Endothelial cell of hepatic sinusoid (primary cell): ENCODE data around the gene IL17REL.

ENCODE experiments used
- in situ Hi-C: cut with HindIII; loops from 2 replicates; pipeline ENCODE4 v1.10.0; 2017; ENCODE audit warnings: low sequenced_read_pairs

IL17REL gene

DNA sequence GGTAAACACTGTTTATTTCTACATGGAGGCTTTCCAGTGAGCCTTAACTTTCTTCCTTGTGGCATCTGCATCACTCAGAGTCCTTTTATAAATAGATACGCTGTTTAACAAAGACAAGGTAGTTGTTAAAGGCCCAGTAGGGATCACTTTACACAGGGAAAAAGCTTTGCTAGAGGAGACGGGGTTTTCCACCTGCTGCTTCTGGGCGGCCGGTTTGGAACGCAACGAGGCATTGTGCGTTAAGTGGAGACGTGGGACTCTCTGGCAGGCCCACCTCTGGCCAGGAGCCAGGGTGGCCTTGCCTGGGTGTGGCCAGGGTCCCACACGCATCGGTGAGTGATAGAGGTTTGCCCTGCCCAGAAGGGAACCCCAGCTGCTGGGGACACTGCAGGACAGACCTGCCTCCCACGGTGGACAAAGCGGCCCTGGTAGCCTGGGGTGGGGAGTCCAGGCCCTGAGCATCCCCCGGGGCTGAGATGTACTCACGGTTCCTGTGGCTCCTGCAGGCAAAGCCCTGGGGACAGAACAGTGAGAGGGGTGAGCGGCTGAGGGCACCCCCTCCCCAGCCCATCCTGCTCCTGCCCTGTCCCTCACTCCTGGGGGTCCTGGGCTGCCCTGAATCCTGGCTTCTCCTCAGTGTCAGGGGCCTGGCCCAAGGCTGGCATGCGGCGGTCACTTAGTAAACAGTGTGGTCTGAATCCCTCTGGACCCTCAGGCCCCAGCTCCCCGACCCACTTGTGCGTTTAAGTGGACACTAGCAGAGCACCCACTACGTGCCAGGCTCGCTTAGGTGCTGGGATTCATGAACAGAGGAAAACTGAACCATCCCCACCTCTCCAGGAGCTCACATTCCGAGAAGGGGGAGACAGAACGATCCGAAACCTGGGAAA, 4.2 kb downstream of the IL17REL start:
- in situ Hi-C loops = loop anchor here (5.0 kb wide), 1 partner anchor 86 kb away; no protein-coding TSS in a partner anchor

DNA sequence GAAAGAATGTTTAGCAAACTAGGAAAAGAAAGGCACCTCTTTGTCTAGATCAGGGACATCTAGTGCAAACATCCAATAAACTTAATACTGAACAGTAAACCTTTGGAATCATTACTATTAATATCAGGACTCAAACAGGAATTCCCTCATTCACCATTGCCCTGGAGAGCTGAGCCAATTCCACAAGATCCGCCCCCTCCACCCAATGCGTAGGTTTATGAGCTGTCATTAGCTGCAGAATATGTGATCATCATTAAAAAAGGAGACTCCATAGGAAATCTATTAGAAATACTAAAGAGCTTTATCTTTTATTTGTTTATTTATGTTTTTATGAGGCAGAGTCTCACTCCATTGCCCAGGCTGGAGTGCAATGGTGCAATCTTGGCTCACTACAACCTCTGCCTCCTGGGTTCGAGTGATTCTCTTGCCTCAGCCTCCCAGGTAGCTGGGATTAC, 5.5 kb downstream of the IL17REL start:
- in situ Hi-C loops = loop anchor here (5.0 kb wide), 1 partner anchor 85 kb away; no protein-coding TSS in a partner anchor

DNA sequence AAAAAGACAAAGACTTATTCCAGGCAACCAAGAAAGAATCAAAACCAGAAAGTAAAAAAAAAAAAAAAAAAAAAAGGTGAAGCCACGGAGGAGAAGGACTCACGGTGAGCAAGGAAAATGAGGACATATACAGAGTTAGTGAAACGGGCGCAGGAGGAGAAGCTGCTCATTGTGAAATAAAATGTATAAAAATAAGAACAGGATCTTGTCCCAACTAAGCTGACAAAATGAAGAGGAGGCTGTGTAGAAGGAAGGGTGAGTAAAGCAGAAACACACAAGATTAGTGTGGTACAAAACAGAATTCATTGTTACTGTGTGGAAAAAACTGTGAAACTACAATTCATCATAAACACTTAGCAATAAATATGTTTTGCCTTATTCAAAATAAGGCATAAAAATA, 7.6 kb downstream of the IL17REL start:
- in situ Hi-C loops = loop anchor here (5.0 kb wide), 1 partner anchor 83 kb away; no protein-coding TSS in a partner anchor

DNA sequence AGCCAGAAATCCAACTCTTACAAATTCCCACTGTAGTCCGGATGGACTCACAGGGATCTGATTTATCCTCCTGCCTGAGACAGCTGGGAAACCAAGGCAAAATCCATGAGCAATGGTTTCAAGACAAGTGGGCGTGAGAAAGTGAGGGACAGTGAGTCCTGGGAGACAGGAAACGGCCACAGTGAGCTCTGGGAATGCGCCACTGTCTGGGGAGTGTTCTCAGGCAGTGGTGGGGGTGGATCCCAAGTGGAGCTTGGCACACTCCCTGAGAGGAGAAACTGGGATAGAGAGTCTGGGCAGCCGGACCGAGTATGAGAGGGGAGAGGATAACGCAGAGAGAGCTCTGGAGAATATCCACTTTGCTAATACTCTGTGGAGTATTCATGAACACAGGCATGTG, 9.8 kb downstream of the IL17REL start:
- in situ Hi-C loops = no loop called here

DNA sequence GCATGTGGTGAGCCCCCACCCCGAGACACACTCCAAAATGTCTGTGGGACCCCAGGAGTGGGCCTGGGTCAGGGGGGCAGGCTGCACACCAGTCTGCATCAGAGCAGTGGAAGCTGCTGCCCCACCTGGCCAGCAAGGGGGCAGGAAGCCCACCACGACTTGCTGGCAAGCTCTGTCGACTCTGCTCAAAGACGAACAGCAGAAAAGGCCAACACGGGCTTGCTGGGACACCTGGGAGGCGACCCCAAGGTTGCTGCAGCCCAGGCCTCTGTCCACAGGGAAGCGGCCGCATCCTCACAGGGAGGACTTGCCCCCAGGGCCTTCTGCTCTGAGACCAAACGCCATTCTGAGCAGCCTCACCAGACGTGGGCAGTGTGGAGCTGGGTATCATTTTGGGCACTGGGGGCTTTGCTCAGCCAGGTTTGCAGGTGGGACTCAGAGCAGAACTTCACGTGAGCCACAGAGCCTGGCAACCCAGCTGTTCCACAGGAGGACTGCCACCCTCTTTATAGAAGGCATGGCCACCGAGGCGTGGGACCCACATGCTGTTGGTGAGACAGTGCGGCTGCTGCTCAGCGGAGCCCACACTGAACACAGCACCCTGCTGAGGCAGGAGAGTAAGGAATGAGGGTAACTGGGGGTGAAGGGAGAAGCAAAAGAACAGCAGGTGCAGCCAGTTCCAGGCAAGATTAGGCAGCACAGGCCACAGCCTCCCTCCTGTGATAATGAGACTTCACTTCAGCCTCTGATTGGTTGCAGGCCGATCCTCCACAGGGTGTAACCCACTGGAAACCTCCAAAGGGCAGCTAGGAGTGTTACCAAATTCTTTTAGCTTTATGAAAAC, 11.0 kb downstream of the IL17REL start:
- in situ Hi-C loops = no loop called here

DNA sequence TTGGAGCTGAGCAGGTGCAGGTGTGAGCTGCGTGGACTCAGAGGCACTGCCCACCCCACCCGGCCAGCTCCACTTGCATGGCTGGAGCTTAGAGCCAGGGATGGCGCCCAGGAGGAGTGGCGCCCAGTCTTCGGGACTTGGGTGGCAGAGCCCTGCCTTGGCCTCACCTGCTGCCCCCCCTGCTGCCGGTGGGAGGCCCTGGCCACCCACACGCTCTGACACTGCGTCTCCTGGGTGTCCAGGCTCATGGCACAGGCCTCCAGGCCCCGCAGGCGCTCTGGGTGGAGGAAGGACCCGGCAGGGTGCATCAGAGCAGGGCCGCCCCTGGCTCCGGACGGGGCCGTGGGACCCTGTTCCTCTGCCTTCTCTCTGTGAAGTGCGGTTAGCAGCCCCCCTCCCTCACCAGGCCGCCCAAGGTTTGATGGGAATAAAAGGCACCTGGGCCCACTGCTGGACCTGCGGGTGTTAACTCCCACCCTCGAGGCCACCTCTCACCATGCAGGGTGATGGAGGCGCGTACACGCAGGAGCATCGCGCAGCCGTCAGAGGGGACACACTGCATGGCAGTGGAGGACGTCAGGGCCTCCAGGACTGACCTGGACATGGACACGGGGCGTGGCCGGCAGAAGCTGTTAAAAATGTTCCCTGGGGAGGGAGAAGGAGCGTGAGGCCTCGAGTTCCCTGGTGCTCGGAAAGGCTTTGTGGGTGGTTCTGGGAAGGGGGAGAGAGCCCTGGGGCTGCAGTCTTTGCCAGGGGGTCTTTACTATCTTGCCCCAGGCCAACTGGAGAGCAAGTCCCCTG, 11.8 kb downstream of the IL17REL start:
- in situ Hi-C loops = no loop called here

DNA sequence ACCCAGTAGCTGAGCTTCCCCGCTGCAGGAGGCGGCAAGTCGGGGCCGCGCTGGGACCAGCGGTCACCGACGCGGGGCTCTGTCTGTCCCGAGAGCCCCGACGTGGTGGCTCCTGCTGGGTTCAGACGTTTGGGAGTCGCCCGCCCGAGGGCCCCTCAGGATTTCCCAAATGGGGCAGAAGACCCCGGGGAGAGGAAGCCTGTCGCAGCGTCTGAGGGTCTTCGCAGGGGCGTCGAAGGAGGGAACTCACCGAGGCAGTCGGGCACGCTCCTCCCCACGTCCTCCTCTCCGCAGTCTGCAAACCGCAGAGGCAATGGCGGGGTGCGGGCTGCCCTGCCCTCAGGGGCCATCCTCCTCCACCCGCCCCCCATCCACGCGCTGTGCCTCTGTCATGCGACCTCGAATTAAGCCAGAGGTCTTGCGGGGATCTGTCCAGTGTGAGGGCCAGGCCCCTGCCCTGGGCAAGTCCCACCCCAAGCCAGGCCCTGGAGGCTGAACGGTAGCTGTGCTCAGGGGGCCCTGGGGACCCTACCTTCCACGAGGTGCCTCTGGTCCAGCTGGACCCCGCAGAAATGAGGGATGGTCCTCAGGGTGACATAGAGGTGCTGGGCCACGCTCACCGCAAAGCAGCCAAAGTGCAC, 12.5 kb downstream of the IL17REL start:
- in situ Hi-C loops = no loop called here

DNA sequence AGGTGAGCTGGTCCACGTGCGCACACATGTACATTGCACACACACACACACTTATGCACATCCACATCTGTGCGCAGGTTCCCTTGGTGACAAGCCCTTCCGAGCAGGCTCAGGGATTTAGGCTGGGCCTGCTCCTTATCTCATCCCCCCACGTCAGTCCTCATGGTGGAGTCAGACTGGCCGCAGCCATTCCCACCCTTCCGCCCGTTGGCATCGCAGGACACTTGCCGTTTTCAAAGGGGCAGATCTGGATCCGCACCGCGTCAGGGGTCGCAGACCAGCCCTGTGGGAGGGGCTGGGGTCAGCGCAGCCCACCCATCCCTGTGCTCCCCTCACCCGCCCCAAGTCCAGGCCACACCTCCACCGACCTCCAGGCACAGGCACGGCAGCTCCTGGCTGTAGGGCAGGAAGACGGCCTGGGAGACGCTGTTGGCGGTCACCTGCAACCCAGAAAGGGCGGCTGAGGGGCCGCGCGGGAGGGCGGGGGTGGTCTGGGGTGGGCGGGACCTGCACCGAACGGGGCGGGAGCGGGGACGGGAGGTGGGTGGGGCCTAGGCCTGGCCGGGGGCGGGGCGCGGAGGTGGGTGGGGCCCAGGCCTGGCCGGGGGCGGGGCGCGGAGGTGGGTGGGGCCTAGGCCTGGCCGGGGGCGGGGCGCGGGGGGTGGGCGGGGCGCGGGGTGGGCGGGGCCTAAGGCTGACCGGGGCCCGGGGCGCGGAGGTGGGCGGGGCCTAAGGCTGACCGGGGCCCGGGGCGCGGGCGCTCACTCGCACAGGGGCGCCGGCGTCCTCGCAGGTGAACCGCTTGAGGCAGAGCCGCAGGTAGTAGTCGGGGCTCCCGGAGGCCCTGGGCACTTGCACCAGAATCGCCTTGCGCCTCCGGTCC, 13.3 kb downstream of the IL17REL start:
- in situ Hi-C loops = no loop called here

DNA sequence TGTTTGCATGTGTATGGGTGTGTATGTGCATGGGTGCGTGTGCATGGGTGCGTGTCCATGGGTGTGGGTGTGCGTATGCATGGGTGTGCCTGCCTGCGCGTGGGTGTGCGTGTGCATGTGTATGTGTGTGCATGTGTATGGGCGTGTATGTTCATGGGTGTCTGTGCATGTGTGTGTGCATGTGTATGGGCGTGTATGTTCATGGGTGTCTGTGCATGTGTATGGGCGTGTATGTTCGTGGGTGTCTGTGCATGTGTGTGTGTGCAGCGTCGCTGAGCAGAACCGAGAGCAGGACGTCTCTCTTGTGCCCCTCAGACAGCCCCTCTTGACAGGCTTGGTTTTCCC, 13.9 kb downstream of the IL17REL start:
- in situ Hi-C loops = no loop called here

DNA sequence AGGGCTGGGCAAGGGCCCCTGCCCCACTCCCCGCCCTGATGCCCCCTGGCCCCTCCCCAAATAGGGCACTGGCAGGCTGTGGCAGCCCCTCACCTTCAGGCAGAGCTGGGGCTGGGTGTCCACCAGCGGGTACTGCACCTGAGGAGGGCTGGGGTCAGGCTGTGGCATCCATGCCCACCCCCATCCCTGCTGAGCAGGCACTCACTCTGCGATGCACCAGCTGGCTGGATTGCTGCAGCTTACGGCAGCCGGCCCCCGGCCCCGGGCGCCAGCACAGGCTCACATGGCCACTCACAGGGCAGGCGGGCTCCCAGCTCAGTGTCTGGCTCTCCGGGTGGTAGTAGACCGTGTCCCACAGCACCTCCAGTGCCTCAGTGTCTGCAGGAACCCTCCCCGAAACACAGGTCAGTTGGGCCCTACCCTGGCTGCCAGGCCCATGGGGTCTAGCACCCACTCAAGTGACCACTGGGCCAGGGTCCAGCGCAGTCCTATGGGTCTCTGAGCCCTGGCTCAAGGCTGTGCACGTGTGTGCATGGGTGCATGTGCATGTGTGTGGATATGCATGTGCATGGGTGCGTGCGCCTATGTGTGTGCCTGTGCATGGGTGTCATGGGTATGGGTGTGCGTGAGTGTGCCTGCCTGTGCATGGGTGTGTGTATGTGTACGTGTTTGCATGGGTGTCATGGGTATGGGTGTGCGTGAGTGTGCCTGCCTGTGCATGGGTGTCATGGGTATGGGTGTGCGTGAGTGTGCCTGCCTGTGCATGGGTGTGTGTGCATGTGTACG, 14.4 kb downstream of the IL17REL start:
- in situ Hi-C loops = no loop called here

DNA sequence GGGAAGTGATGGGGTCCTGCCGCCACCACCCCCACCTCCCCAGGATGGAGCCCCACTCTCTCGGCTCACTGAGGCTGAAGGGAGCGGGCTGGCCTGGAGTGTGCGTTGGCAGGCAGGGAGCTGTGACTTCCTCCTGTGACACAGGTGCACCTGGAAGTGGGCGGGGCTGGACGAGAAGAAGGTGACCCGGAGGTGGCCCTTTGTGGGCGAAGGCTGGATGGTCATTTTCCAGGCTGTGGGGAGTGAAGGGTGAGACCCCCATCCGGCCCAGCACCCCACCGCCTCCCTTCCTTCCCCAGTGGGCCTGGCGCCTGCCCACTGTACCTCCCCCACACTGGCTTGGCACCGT, 15.3 kb downstream of the IL17REL start:
- in situ Hi-C loops = no loop called here

DNA sequence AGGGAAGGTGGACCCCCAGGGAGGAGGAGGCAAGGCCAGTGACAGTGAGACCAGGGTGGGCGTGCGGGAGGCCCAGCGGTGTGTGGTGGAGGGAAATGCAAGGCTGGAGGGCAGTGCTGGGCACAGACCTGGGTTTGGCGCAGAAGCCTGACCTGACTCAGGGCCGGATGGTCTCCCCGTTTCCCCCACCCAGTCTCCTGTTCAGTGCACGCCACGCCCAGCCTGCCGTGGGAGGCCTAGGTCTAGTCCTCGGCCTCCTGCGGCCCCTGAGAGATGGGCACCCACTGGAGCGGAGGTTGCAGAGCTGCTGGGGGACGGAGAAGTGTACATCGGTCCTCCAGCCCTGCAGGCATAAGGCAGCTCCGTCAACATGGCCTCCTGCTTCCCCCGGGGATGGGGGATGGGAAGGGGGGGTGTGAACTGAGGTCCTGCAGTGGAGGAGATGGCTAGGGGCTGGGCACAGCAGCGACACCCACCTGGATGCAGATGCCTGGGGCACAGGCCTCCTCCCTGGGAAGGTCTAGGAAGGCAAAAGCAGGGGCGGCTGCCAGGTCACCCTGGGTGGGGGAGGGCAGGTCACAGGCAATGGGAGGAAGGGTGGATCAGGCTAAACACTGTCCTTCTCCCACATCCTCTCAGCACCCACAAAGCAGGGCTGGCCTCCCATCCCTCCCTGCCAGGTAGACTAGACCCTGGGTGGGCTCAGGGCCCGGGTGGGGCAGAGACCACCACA, 15.9 kb downstream of the IL17REL start:
- in situ Hi-C loops = no loop called here

DNA sequence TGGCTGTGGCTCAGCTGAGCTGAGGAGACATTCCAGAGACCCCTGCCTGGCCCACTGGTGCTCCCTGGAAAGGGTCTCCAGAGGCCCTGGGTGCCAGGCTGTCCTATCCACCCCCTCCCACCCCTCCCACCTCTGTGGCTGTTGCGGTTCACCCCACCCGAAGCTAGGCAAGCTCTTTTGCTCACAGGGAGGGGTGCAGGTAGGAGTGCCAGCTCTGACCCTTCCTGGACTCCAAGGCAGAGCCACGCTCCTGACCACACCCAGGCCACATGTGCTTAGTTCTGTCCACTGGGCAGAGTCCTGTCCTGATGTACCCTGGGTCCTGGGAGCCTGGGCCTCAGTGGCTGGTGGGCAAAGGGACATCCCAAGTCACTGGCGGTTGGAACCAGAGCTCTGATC, 16.4 kb downstream of the IL17REL start:
- in situ Hi-C loops = no loop called here

DNA sequence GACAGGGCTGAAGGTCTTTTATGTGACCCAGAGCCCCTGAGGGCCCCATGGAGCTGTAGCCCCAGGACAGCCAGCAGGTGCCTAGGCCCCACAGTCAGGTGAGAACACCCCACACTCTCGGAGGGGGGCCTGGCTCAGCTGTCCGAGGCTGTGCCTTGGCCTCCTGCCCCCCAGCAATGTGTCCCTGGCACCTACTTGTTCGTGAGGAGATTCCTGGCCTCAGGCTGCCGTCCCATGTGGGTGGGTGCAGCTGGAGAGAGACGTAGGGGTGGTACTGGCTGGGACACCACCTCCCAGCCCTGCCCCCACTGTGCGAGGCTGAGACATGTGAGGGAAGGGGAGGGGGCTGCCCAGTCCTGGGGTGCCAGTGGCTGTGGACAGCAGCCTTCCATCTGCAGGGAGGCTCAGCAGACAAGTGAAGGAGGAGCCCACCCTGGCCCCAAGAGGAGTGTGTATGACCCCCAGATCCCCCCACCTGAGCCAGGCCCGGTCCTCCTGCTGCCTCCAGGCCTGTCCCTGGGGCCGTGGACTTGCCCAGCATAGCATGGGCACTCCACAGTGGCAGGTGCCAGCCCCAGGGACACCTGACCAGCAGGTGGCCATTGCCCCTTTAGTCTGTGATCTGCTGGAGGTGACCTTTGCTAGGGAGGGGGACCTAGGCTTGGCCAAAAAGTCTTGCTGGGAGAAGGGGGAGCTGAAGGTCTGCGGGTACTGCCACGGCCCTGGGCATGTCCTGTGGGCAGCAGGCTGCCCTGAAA, 17.0 kb downstream of the IL17REL start:
- in situ Hi-C loops = no loop called here

DNA sequence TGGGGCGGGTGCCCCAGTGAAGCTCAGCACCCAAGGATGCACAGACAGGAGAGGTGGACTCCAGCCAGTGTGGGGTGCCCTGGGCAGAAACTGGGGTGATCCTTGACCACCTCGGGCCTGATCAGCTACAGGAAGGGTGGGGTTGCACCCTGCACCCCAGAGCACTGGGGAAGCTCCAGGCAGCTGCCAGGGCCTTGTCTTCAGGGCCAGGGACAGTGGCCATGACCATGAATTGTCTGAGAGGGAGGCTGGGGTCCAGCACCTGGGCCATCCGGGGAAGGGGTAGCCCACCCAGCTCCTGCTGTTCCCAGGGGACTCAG, 17.6 kb downstream of the IL17REL start:
- in situ Hi-C loops = no loop called here

DNA sequence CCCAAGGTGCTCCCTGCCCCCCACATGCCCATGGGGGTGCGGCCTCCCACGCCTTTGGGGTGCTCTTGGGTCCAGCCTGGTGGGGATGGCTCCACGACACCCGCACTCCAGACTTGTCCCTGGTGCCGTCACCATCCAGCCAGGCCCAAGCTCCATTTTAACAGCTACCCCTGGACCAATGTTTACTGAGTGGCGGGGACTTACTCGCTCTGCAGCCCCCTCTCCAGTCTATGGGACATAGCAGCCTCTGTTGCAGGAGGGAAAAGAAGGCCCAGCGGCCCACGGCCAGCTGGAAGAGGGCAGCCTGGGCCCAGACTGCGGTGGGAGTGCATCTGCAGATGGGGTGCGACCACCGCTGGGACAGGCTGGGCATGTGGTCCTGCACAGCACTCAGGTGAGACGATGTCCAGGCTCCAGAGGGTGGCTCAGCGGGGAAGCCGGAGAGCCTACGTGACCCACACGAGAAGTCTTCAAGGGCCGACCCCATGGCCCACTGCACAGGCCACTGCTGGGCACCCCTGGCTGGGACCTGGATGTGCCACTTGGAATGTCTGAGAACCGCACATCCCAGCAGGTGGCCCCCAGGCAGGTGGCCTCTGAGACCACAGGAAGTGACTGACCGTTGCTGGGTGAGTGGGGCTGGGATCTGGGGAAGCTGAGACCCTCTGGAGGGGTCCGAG, 18.1 kb downstream of the IL17REL start:
- in situ Hi-C loops = no loop called here
